RWPE2 (cell line): Measurements from ENCODE around the gene COL4A1.

Experiments used
- ATAC-seq: fragments of 200-7000 bp; cut with Tn5 transposase; 3 replicates; pipeline ENCODE4 v1.9.1; 2021; ENCODE audit warnings: low read depth
- DNase-seq: peaks from one replicate; pipeline ENCODE4 v3.0.0-alpha.2; 2020; ENCODE audit warnings: low spot score
- H3K27ac ChIP-seq: fragments of 450-650 bp; 2 replicates; pipeline ENCODE4 v1.5.1; 2017; ENCODE audit warnings: mild to moderate bottlenecking; ENCODE audit not compliant: poor library complexity, severe bottlenecking
- H3K27me3 ChIP-seq: fragments of 250-450 bp; sonication (Bioruptor Pico); 2 replicates; pipeline ENCODE4 v1.5.1; 2021; ENCODE audit warnings: mild to moderate bottlenecking, moderate library complexity; ENCODE audit not compliant: insufficient read depth, poor library complexity, severe bottlenecking
- H3K36me3 ChIP-seq: fragments of 250-450 bp; sonication (Bioruptor Pico); 2 replicates; pipeline ENCODE4 v1.5.1; 2020; ENCODE audit warnings: low read depth, mild to moderate bottlenecking, moderate library complexity
- H3K4me1 ChIP-seq: fragments of 250-450 bp; sonication (Bioruptor Pico); 2 replicates; pipeline ENCODE4 v1.5.1; 2021; ENCODE audit warnings: mild to moderate bottlenecking, moderate library complexity; ENCODE audit not compliant: insufficient read depth, poor library complexity, severe bottlenecking
- H3K4me3 ChIP-seq: fragments of 250-450 bp; sonication (Bioruptor Pico); 2 replicates; pipeline ENCODE4 v1.5.1; 2021; ENCODE audit warnings: mild to moderate bottlenecking, moderate library complexity; ENCODE audit not compliant: severe bottlenecking
- H3K9me3 ChIP-seq: fragments of 250-450 bp; sonication (Bioruptor Pico); 2 replicates; pipeline ENCODE4 v1.5.1; 2021; ENCODE audit warnings: mild to moderate bottlenecking, moderate library complexity; ENCODE audit not compliant: severe bottlenecking
- TF ChIP-seq, protein P1 (sequence below): fragments of 450-650 bp; IDR thresholded peaks from one replicate; pipeline ENCODE4 v1.5.1; 2017; ENCODE audit warnings: mild to moderate bottlenecking, moderate library complexity; ENCODE audit not compliant: poor library complexity, severe bottlenecking

COL4A1 gene

DNA sequence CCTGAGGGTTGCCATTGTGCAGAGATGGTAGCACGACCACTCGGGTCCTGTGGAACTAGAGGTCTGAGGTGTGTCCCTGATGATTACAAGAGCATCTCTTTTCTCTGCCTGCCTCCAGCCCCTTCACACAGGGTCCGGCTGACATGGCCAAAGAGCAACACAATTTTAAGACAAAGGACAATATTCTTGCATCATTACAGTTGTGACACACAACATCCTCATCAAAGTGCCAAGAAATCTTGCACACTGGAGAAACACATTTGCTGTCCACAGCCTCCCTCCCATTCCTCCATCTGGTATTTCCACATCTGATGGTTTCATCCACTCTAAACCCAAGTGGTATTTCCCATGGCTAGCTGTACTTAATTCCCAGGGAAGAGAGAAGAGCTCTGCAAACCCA lies 12.8 kb downstream of the COL4A1 start:
- DNase-seq (no peak), ATAC-seq (no peak)
- Histone ChIP-seq H3K27me3 (no peaks in the 10 kb centered on the region), H3K9me3 (no peaks in the 10 kb centered on the region), H3K36me3 (peaks cover 9% of the 10 kb centered on the region), H3K4me1 (no peaks in the 10 kb centered on the region), H3K4me3 (no peak overlapping the region), H3K27ac (no peak overlapping the region)
- TF ChIP-seq, protein P1, sequence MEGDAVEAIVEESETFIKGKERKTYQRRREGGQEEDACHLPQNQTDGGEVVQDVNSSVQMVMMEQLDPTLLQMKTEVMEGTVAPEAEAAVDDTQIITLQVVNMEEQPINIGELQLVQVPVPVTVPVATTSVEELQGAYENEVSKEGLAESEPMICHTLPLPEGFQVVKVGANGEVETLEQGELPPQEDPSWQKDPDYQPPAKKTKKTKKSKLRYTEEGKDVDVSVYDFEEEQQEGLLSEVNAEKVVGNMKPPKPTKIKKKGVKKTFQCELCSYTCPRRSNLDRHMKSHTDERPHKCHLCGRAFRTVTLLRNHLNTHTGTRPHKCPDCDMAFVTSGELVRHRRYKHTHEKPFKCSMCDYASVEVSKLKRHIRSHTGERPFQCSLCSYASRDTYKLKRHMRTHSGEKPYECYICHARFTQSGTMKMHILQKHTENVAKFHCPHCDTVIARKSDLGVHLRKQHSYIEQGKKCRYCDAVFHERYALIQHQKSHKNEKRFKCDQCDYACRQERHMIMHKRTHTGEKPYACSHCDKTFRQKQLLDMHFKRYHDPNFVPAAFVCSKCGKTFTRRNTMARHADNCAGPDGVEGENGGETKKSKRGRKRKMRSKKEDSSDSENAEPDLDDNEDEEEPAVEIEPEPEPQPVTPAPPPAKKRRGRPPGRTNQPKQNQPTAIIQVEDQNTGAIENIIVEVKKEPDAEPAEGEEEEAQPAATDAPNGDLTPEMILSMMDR: no peak

DNA sequence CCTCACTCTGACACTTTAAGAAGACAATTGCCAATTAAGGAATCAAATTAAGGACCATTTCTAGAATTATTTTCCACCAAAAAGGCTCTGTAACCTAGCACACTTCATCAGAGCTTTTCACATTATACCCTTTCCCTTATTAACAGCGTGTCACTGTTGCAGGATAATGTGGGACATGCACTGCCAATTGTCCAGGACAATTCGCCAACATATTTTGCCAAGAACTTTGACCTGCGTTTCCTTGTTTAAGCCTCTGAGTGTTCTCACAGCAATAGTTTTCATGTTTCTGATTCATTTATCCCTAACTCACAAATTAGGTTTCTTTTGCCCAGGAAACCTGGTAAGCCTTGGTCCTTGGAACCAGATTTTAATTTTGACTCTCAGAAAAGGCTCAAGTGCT lies 13.3 kb downstream of the COL4A1 start:
- no peak for ATAC-seq

DNA sequence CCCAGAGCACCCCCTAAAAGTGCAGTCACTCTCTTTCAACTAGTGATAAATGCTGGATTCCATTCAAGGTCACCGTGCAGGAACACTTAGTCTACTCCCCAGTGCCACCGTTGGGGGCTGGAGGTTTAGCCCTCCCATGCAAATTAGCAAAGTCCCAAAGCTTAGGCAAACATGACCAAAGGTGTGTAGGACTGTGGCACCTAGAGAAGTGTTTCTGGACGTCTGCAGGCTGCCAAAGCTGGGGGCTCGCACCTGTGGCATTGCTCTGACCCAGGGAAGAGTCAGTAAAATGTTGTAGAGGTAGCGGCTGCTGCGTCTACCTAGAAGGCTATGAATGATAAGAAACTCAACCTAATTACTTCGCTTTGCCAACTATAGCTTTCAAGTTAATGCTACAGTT lies 13.9 kb downstream of the COL4A1 start:
- Histone ChIP-seq H3K9me3 (no peaks in the 10 kb centered on the region), H3K27me3 (no peaks in the 10 kb centered on the region), H3K4me1 (no peaks in the 10 kb centered on the region), H3K36me3 (peaks cover 9% of the 10 kb centered on the region), H3K27ac (no peak overlapping the region), H3K4me3 (no peak overlapping the region)
- TF ChIP-seq, protein P1: no peak
- DNase-seq (no peak), ATAC-seq (no peak)

More for the DNA sequence above, 13.3 kb downstream of the COL4A1 start:
- DNase-seq: no peak
- H3K27me3 ChIP-seq: no peaks in the 10 kb centered on the region
- no peaks in the 10 kb centered on the region for H3K9me3 ChIP-seq
- peaks cover 9% of the 10 kb centered on the region for H3K36me3 ChIP-seq
- H3K27ac ChIP-seq: no peak overlapping the region
- TF ChIP-seq, protein P1: no peak
- no peak overlapping the region for H3K4me3 ChIP-seq
- no peaks in the 10 kb centered on the region for H3K4me1 ChIP-seq

DNA sequence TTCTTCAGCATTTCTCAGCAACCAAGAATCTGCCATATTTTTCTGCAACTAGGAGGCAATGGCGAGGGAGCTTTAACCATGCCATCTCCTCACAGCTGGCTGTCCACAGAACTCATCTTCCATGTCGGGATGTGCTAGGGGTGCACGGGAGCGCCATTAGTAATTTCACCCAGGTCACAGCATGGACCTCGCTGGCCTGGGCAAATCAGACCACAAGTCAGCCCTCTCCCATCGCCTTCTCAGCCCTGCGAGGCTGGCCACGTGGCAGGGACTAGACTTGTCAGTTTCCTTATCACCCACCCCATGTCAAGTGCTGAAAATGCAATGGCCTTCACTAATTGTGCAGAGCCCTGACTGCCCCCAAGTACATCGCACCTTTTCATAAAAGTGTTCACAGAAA lies 15.7 kb downstream of the COL4A1 start:
- no peak overlapping the region for H3K4me3 ChIP-seq
- H3K36me3 ChIP-seq: peaks cover 9% of the 10 kb centered on the region
- H3K9me3 ChIP-seq: no peaks in the 10 kb centered on the region
- H3K27ac ChIP-seq: no peak overlapping the region
- TF ChIP-seq, protein P1: no peak
- no peaks in the 10 kb centered on the region for H3K27me3 ChIP-seq
- DNase-seq (no peak), ATAC-seq (no peak)
- H3K4me1 ChIP-seq: no peaks in the 10 kb centered on the region

DNA sequence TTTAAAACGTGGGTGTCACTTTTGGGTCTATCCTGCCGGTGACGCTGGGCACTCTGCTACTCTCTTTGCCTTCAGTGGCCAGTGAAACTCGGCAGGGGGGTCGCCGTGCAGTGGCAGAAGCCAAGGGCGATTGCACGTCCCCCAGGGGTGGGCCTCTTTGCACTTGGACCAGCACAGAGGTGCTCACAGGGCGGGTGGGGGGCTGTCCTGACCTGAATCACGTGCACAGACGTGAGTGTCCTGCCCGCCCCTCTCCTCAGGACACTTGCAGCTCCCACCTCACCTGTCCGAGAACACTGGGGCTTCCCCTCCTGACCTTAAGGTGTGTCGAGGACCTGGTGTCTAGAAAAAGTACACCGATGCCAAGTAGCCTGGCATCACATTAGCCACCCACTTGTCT lies 16.1 kb downstream of the COL4A1 start:
- TF ChIP-seq, protein P1: no peak
- Histone ChIP-seq H3K27ac (no peak overlapping the region), H3K4me3 (no peak overlapping the region), H3K9me3 (no peaks in the 10 kb centered on the region), H3K36me3 (peaks cover 9% of the 10 kb centered on the region), H3K27me3 (no peaks in the 10 kb centered on the region), H3K4me1 (no peaks in the 10 kb centered on the region)
- DNase-seq (no peak), ATAC-seq (no peak)
